Measurements from ENCODE around the gene TSFM. TPM values are rescaled to one million over a fixed set of nuclear protein-coding genes. Genes with fewer than 3 reads are reported as not detected.

Gene TSFM
- total and polyA plus RNA-seq, 2 of the 13 experiments (the other 11 are each of a cell fraction or from before 2014, with no cell fraction given) = 29.8 to 68.3 TPM

DNA sequence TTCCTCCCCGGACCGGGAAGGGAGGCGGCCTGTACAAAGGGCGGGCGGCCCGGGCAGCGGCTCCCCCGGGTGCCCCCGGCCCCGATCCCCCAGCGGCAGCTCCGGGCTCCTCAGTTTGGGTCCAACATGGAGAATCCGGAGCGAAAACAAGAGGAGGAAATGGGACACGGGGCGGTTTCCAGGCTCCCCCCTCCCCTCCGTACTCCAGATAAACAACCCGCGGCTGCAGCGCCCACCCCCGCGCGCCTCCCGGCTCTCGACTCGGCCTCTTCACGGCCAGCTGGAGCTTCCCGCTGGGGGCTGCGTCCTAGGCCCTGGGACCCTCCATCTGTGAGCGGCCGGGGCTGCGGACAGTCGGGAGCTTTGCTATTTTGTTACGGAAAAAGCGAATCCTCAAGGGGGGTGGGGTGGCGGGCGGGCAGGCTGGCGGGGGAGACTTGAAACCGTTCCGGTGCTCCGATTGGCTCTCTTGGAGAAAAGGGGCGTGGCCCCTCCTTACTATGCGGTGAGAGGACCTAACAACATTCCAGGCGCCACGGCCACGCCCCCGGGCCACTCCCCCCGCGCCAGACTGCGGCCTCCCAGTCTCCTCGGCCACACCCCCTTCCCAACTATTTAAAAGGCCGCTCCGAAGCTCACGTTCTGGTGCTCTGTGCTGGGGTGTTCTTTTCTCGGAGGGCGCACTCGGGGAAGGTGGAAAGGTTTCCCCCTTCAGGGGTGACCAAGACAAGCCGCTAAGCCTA, 64.2 kb downstream of the TSFM start, which contains the start of gene CTDSP2 (continued):
- no peak for TF ChIP-seq HCFC1 (IDR thresholded peaks at IDR 0.05; ENCODE audit: low read depth, low read length)
- peak; percentile 45; the same call in 1 of the 2 replicates for TF ChIP-seq ZNF510 (CRISPR knock-in tag; IDR thresholded peaks at IDR 0.05; ENCODE audit: low read depth)
- TF ChIP-seq, protein P1, sequence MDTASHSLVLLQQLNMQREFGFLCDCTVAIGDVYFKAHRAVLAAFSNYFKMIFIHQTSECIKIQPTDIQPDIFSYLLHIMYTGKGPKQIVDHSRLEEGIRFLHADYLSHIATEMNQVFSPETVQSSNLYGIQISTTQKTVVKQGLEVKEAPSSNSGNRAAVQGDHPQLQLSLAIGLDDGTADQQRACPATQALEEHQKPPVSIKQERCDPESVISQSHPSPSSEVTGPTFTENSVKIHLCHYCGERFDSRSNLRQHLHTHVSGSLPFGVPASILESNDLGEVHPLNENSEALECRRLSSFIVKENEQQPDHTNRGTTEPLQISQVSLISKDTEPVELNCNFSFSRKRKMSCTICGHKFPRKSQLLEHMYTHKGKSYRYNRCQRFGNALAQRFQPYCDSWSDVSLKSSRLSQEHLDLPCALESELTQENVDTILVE (CRISPR knock-in tag; IDR thresholded peaks at IDR 0.05) = no peak
- TF ChIP-seq ZNF446 (CRISPR knock-in tag; IDR thresholded peaks at IDR 0.05) = no peak
- TF ChIP-seq ZSCAN25 (CRISPR knock-in tag; IDR thresholded peaks at IDR 0.05) = no peak
- TF ChIP-seq NFKB2 (CRISPR knock-in tag; IDR thresholded peaks at IDR 0.05; ENCODE audit: borderline replicate concordance) = no peak
- TF ChIP-seq ZMYM3 (CRISPR knock-in tag; IDR thresholded peaks at IDR 0.05) = peak; percentile 55; the same call in 1 of the 2 replicates
- TF ChIP-seq SAP130 (CRISPR knock-in tag; IDR thresholded peaks at IDR 0.05; ENCODE audit: low read depth) = peak; percentile 76
- TF ChIP-seq NR2F2 (IDR thresholded peaks at IDR 0.05; ENCODE audit: borderline replicate concordance, low read depth) = no peak; the same call in 1 of the 2 replicates
- TF ChIP-seq ZNF350 (CRISPR knock-in tag; IDR thresholded peaks at IDR 0.05; ENCODE audit: borderline replicate concordance, low read depth) = 0 out of 2 replicates have a peak, but pooled peaks have one; percentile 67
- TF ChIP-seq NFE2L1 (CRISPR knock-in tag; IDR thresholded peaks at IDR 0.05; ENCODE audit: borderline replicate concordance) = no peak
- TF ChIP-seq ZMYM4 (CRISPR knock-in tag; IDR thresholded peaks at IDR 0.05) = peak; percentile 67; the same call in 1 of the 2 replicates
- no peak for TF ChIP-seq SP1 (IDR thresholded peaks at IDR 0.05)
- TF ChIP-seq SP1 (CRISPR knock-in tag; IDR thresholded peaks at IDR 0.05) = peak; percentile 55; the same call in 1 of the 2 replicates
- TF ChIP-seq REXO4 (CRISPR knock-in tag; IDR thresholded peaks at IDR 0.05; ENCODE audit: borderline replicate concordance) = no peak
- no peak for TF ChIP-seq JUND (CRISPR knock-in tag; IDR thresholded peaks at IDR 0.05)
- TF ChIP-seq FOXA3 (CRISPR knock-in tag; IDR thresholded peaks at IDR 0.05) = no peak
- TF ChIP-seq CEBPG (CRISPR knock-in tag; IDR thresholded peaks at IDR 0.05) = no peak
- no peak for TF ChIP-seq ZNF24 (IDR thresholded peaks at IDR 0.05)
- TF ChIP-seq, protein P2, sequence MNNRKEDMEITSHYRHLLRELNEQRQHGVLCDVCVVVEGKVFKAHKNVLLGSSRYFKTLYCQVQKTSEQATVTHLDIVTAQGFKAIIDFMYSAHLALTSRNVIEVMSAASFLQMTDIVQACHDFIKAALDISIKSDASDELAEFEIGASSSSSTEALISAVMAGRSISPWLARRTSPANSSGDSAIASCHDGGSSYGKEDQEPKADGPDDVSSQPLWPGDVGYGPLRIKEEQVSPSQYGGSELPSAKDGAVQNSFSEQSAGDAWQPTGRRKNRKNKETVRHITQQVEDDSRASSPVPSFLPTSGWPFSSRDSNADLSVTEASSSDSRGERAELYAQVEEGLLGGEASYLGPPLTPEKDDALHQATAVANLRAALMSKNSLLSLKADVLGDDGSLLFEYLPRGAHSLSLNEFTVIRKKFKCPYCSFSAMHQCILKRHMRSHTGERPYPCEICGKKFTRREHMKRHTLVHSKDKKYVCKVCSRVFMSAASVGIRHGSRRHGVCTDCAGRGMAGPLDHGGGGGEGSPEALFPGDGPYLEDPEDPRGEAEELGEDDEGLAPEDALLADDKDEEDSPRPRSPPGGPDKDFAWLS (CRISPR knock-in tag; IDR thresholded peaks at IDR 0.05; ENCODE audit: borderline replicate concordance) = no peak
- TF ChIP-seq HDAC6 (IDR thresholded peaks at IDR 0.05; ENCODE audit: low read depth, low read length) = no peak
- no peak for TF ChIP-seq TP53 (CRISPR knock-in tag; conservative IDR thresholded peaks at IDR 0.05)
- TF ChIP-seq RARG (CRISPR knock-in tag; IDR thresholded peaks at IDR 0.05; ENCODE audit: low read depth) = no peak
- TF ChIP-seq, protein P3, sequence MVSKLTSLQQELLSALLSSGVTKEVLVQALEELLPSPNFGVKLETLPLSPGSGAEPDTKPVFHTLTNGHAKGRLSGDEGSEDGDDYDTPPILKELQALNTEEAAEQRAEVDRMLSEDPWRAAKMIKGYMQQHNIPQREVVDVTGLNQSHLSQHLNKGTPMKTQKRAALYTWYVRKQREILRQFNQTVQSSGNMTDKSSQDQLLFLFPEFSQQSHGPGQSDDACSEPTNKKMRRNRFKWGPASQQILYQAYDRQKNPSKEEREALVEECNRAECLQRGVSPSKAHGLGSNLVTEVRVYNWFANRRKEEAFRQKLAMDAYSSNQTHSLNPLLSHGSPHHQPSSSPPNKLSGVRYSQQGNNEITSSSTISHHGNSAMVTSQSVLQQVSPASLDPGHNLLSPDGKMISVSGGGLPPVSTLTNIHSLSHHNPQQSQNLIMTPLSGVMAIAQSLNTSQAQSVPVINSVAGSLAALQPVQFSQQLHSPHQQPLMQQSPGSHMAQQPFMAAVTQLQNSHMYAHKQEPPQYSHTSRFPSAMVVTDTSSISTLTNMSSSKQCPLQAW (CRISPR knock-in tag; IDR thresholded peaks at IDR 0.05) = peak; percentile 47; the same call in 1 of the 2 replicates
- no peak for TF ChIP-seq CEBPB (IDR thresholded peaks at IDR 0.05; ENCODE audit: borderline replicate concordance, low read depth, low read length)
- TF ChIP-seq ZNF331 (CRISPR knock-in tag; IDR thresholded peaks at IDR 0.05) = no peak
